HG03060 (cell line): Measurements from ENCODE around the gene LMOD3.

ENCODE experiments used
- ATAC-seq: cut with Tn5 transposase; IDR thresholded peaks from one replicate; pipeline ENCODE4 v1.9.1; 2021; ENCODE audit warnings: low read depth, moderate number of reproducible peaks; ENCODE audit not compliant: unreplicated experiment

Gene LMOD3

GRCh38 chr3:69126999-69127398, 4.6 kb upstream of the LMOD3 start:
- ATAC-seq: no peak

- ATAC-seq: no peak
These were observed 3.8 kb upstream of the LMOD3 start for GRCh38 chr3:69126216-69126615.

GRCh38 chr3:69121950-69122349, 445 bp downstream of the LMOD3 start:
- no peak for ATAC-seq

GRCh38 chr3:69121513-69121912, 882 bp downstream of the LMOD3 start:
- ATAC-seq: no peak

GRCh38 chr3:69120879-69121464, 1.4 kb downstream of the LMOD3 start:
- ATAC-seq: peak; percentile 67

- ATAC-seq: no peak
These were observed 2.7 kb downstream of the LMOD3 start for GRCh38 chr3:69119681-69120080.

- no peak for ATAC-seq
These were observed 3.3 kb downstream of the LMOD3 start for GRCh38 chr3:69119138-69119537.

- ATAC-seq: no peak
These were observed 3.8 kb downstream of the LMOD3 start for GRCh38 chr3:69118555-69118954.

GRCh38 chr3:69116897-69117296, 5.5 kb downstream of the LMOD3 start:
- no peak for ATAC-seq

GRCh38 chr3:69116162-69116561, 6.2 kb downstream of the LMOD3 start:
- no peak for ATAC-seq

GRCh38 chr3:69115731-69116130, 6.7 kb downstream of the LMOD3 start:
- ATAC-seq: no peak

- no peak for ATAC-seq
These were observed 8.9 kb downstream of the LMOD3 start for GRCh38 chr3:69113536-69113935.

- no peak for ATAC-seq
These were observed 11.4 kb downstream of the LMOD3 start for GRCh38 chr3:69110941-69111546.

- ATAC-seq: no peak
These were observed 13.6 kb downstream of the LMOD3 start for GRCh38 chr3:69108811-69109210.

GRCh38 chr3:69107841-69108240, 14.6 kb downstream of the LMOD3 start:
- ATAC-seq: no peak

GRCh38 chr3:69105320-69105719, 17.1 kb downstream of the LMOD3 start:
- no peak for ATAC-seq

- no peak for ATAC-seq
These were observed 17.8 kb downstream of the LMOD3 start for GRCh38 chr3:69104586-69104985.

- ATAC-seq: no peak
These were observed 19.3 kb downstream of the LMOD3 start for GRCh38 chr3:69103123-69103522.

GRCh38 chr3:69102384-69102783, 20.0 kb downstream of the LMOD3 start:
- ATAC-seq: no peak

GRCh38 chr3:69099576-69099975, 22.8 kb downstream of the LMOD3 start:
- ATAC-seq: no peak

- no peak for ATAC-seq
These were observed 24.8 kb downstream of the LMOD3 start for GRCh38 chr3:69097407-69098086.

GRCh38 chr3:69096299-69096698, 26.1 kb downstream of the LMOD3 start:
- no peak for ATAC-seq
